GM12892 (cell line): ENCODE results near the gene ITPA.

ENCODE experiments used
- POLR2A ChIP-seq: IDR thresholded peaks from 2 replicates; pipeline ENCODE4 v1.6.1; 2011; ENCODE audit warnings: low read depth, low read length, control low read depth
- POLR2AphosphoS5 ChIP-seq: IDR thresholded peaks from 2 replicates; pipeline ENCODE4 v1.6.1; 2011; ENCODE audit warnings: low read depth, low read length, control low read depth
- TAF1 ChIP-seq: IDR thresholded peaks from 2 replicates; pipeline ENCODE4 v1.6.1; 2011; ENCODE audit warnings: low read depth, mild to moderate bottlenecking, control low read depth, low read length, borderline replicate concordance

DNA sequence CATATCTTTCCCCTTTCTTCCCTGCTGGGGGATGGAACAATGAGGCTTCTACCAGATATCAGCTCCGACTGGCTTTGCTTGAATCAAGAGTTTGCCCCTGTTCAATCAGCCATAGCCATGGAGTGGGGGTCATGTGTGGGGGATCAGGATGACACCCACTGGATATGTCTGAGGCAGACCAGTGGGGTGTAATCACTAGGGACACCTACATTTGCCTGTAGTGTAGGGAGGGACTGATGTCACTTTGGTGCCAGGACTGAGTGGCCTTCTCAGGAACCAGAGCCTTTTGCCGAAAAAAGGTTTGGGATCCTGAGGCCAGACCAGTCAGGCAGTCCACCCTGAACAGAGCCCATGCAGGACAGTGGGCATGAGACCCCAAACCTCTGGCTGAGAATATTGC lies 1.0 kb downstream of the ITPA start:
- no peak for TF ChIP-seq POLR2A
- no peak for TF ChIP-seq POLR2AphosphoS5
- TF ChIP-seq TAF1 = no peak
